Hepatic stellate cell (primary cell): Measurements from ENCODE around the gene RNASE7.

Experiments used
- DNase-seq: peaks from one replicate; pipeline ENCODE4 v3.0.0; 2011; ENCODE audit warnings: low spot score

RNASE7 gene

DNA sequence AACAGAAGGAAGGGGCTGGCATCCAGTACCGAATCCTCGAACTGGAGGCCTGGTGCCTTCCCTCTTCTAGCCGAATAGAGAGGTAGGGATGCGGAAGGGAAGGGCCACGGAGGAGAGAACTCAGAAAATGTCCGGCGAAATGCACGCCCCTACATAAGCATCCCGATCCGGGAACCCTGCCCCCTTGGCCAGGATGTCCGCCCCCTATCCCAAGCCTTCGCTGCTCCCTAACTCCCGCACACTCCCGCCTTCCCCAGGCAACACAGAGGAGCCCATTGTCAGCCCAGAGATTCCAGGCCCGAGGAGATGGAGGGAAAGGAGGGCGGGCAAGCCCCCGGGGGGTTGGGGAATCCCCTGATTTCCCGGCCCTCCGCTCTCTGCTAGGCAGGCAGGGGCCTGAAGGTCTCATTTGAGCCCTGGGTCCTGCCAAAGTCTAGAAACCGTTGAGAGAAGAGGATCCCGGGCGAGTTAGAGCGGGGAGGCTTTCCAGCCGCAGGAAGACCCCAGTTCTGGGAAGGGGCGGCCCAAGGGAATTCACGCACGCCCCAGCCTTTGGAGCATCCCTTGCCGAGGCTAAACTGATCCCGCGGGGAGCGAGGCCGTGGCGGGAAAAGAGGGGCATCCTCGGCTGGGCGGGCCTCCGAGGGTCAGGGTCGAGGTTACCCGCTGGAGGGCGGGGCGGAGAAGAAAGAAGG is 27.4 kb downstream of the RNASE7 start:
- peak; percentile 41 for DNase-seq

DNA sequence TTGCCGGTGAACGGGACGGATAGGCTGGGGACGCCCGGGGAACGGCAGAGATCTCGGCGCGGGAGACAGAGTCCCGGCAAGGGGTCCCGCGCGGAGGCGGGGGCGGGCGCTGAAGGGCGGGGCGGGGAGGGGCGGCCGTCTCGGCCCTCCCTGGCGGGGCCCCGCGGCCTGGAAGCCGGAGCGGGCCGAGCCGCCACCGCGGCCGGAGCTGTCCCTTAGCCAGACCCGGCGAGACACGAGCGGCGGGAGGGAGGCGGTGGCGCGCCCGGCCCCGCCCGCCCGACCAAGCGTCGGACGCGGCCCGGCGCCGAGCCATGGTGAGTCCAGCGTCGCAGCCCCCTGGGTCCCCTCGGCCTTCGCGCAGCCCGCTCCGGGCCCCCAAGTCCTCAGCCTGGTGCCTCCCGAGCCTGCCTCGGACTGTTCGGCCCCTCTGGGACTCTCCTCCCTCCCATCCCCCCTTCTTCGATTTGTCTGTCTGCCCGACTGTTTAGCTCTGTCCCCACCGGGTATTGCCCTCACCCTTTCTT is 28.0 kb downstream of the RNASE7 start, which contains the start of gene ARHGEF40:
Gene ARHGEF40 (plus strand): TSS at position 222 of the 527 bp plus-strand sequence. CDS start 93 bp downstream, at position 315.
- DNase-seq, result peak; percentile 70

DNA sequence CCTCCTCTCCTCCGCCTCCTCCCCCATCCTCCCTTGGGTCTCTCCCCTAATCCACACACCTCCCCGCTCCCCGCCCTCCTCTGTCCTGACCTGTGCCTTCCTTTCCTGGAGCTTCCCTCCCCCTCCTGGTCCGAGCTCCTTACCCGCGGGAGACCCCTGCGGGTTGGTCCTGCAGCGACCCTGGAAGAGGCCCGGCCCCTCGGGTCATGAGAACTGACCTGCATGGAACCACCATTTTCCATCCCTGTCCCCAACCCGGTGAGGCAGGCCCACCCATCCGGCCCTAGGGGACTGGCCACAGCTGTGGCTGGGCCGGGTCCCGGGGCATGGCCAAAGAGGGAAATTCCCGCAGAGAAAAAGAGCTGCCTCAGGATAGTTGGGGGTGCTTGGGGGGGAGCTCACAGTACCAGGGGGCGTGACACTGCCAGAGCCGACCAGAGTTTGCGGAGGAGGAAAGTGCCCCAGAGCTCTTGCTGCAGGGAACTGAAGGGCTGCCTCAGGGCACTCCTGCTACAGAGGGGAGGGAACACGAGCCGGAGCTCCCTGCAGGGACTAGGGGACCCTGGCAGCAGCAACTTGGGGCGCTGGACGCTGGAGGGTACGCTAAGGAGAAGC is 28.6 kb downstream of the RNASE7 start:
- peak; percentile 68 for DNase-seq

DNA sequence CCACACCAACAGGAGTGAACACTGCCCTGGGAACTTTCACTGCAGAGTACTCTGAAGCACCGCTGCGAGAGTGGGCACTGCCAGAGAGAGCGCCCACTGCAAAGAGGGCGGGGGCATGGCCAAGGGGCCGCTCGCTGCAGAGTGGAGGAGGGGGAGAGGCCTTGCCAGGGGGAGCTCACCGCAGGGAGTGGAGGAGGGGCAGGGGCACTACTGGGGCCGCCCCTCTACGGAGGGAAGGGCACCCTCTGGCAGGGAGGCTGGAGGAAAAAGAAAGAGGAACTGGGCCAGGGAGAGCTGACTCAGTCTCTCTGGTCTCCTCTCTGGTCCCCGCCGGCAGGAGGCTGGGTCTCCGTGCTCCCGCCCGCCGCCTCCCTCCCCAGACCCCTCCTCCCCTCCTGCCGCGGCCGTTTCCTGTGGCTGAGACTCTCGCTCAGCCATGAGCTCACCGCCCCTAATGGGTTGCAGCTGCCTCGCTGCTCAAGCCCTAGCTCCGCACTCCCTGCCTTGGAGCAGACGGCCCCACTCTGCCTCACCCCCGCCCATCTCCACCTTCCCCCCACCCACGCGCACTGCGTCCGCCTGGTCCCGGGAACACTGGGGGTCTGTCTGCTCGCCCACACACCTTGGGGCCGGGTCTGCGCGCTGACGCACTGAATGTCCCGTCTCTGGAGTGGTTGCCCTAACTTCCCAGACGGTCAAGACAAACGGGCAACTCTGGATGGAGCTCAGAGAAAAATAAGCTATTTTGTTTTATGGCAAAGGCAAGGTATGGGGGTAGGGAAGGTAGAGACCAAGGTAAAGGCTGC is 29.3 kb downstream of the RNASE7 start:
- peak; percentile 92 for DNase-seq

DNA sequence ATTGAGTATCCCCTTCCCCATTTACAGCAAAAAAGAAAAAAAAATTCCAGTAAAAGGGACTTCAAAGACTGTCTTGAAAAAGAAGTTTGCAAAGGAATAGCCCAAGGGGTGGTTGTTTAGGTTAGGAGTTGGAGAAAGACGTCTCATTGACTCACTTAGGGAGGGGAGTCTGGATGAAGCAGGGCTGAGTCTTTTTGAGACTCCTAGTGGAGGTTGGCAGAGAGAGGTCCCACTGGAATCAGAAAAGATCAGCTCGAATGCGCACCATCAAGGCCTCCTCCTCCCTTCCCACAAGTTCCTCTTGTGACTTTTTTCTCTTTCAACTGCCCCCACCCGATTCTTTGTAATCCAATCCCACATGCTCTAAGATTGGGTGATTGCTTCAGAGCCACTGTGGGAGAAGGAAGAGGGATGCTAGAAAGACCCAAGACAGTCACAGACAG is 29.9 kb downstream of the RNASE7 start:
- peak; percentile 80 for DNase-seq

DNA sequence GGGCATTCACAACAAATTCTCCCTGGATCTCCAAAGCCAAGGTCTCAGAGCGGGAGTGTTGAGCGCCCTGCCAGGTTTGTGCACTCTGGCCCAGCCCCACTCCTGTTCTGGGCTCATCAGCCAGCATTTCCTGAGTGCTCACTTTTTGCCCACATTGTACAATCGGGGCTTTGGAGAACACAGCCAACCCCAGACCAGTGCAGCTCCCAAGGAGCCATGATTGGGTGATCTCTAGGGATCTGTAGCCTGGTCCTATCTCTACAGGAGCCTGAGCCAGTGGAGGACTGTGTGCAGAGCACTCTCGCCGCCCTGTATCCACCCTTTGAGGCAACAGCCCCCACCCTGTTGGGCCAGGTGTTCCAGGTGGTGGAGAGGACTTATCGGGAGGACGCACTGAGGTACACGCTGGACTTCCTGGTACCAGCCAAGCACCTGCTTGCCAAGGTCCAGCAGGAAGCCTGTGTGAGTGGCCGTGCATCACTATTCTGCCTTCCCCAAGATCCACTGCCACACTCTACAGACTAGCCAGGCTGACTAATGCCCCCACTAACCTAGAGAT is 30.7 kb downstream of the RNASE7 start:
- DNase-seq, result no peak

DNA sequence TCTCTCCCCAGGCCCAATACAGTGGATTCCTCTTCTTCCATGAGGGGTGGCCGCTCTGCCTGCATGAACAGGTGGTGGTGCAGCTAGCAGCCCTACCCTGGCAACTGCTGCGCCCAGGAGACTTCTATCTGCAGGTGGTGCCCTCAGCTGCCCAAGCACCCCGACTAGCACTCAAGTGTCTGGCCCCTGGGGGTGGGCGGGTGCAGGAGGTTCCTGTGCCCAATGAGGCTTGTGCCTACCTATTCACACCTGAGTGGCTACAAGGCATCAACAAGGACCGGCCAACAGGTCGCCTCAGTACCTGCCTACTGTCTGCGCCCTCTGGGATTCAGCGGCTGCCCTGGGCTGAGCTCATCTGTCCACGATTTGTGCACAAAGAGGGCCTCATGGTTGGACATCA is 31.8 kb downstream of the RNASE7 start:
- no peak for DNase-seq

DNA sequence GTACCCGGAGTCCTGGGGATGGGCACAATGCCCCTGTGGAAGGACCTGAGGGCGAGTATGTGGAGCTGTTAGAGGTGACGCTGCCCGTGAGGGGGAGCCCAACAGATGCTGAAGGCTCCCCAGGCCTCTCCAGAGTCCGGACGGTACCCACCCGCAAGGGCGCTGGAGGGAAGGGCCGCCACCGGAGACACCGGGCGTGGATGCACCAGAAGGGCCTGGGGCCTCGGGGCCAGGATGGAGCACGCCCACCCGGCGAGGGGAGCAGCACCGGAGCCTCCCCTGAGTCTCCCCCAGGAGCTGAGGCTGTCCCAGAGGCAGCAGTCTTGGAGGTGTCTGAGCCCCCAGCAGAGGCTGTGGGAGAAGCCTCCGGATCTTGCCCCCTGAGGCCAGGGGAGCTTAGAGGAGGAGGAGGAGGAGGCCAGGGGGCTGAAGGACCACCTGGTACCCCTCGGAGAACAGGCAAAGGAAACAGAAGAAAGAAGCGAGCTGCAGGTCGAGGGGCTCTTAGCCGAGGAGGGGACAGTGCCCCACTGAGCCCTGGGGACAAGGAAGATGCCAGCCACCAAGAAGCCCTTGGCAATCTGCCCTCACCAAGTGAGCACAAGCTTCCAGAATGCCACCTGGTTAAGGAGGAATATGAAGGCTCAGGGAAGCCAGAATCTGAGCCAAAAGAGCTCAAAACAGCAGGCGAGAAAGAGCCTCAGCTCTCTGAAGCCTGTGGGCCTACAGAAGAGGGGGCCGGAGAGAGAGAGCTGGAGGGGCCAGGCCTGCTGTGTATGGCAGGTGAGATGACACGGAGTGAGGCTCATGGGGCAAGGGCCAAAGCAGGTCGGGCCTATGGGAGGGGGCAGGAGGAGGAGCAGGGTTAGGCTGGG is 32.5 kb downstream of the RNASE7 start:
- no peak for DNase-seq

DNA sequence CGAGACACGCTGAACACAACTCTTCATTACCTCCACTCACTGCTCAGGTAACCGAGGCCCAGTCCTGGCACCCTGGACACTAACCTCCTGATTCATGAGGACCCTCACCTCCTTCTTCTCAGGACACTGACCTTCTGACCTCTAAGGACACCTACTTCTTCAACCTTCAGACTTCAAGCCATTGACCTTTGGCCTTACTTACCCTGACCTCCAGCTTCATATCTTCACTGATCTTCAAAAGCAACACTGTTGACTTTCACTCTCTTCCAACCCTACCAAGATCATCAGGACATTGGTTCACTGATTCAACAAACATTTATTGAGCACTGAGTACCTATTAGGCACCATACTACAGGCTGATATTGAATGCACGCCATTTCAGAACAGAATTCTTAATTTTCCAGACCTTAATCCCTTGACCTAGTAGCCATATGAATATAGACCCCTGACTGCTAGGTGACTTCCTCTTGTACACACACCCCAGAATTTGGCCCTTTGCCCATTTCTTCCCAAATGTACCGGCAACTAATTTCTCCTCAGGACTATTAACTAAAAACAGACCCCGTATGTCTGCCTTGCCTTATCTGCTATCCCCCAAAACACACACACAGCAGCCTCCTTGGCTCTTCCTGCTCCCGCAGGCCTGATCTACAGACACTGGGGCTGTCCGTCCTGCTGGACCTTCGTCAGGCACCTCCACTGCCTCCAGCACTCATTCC is 33.7 kb downstream of the RNASE7 start:
- no peak for DNase-seq

DNA sequence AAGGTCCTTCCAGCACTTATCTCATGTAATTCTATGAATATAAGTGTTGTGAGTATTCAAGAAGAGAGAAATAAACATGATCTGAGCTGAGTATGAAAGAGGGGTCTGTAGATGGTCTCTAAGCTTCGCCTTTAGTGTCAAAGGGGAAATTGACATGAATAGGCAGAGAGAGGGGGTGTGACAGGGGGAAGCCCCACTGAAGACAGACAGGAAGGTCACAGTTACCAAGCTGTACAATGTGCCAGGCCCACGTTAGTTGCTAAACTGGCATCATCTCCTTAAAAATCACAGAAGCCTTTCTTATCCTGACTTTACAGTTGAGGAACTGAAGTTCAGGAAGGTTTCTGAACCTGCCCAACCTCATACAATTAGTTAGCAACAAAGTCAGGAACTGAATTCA is 35.5 kb downstream of the RNASE7 start:
- DNase-seq, result no peak

DNA sequence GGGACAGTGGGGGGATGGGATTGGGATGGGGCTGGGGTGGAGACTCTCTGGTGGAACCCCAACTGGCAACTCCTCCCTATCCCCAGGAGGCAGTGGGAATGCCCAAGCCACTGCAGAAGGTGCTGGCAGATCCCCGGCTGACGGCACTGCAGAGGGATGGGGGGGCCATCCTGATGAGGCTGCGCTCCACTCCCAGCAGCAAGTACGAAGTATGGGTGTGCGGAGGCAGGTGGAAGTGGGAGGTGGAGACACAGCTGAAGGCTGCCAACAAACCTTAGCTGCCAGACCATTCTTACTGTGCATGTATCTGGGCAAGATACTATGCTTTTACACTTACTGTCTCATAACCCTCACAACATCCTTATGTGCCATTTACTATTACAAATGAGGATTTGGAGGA is 36.1 kb downstream of the RNASE7 start:
- DNase-seq, result no peak

DNA sequence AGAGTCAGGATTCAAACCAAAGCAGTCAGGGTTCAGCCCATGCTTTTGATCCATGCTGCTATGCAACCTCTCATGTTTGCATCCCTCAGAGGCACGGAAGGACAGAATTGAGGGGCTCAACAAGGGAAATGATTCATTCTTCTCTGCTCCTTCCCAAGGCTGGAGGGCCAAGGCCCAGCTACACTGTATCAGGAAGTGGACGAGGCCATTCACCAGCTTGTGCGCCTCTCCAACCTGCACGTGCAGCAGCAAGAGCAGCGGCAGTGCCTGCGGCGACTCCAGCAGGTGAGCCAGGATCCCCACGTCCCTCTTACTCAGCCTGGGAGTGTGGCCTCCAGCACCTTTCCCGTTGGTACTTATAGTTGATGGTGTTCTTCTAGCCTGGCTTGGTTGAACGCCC is 36.6 kb downstream of the RNASE7 start:
- DNase-seq, result no peak

DNA sequence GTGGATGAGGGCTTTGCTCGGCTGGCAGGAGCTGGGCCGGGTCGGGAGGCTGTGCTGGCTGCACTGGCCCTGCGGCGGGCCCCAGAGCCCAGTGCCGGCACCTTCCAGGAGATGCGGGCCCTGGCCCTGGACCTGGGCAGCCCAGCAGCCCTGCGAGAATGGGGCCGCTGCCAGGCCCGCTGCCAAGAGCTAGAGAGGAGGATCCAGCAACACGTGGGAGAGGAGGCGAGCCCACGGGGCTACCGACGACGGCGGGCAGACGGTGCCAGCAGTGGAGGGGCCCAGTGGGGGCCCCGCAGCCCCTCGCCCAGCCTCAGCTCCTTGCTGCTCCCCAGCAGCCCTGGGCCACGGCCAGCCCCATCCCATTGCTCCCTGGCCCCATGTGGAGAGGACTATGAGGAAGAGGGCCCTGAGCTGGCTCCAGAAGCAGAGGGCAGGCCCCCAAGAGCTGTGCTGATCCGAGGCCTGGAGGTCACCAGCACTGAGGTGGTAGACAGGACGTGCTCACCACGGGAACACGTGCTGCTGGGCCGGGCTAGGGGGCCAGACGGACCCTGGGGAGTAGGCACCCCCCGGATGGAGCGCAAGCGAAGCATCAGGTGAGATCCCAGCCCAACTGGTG is 39.5 kb downstream of the RNASE7 start:
- DNase-seq, result no peak

DNA sequence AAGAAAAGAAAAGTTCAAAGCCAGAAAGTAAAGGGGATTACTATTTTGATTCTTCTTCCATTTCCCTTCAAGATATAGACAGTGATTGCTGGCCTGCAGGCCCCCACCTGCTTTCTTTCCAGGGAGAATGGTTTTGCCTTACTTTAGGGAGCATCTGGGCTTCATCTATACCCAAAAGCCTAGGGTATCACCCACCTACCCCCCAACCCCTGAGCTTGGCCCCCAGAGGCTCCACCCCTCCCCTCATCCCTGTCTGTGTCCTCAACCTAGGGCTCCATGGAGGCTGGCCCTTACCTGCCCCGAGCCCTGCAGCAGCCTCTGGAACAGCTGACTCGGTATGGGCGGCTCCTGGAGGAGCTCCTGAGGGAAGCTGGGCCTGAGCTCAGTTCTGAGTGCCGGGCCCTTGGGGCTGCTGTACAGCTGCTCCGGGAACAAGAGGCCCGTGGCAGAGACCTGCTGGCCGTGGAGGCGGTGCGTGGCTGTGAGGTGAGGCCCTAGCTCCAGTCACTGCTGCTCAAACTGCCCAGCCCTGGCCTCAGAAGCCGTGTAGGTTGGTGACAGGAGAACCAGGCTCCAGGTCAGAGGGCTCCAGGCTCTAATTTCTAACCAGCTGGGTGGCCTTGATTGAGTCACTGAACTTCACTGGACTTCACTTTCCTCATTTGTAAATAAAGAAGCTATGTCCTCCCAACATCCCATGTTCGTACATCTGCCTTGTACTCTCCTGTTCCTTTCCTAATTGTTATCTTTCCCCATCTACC is 41.6 kb downstream of the RNASE7 start:
- DNase-seq, result no peak

DNA sequence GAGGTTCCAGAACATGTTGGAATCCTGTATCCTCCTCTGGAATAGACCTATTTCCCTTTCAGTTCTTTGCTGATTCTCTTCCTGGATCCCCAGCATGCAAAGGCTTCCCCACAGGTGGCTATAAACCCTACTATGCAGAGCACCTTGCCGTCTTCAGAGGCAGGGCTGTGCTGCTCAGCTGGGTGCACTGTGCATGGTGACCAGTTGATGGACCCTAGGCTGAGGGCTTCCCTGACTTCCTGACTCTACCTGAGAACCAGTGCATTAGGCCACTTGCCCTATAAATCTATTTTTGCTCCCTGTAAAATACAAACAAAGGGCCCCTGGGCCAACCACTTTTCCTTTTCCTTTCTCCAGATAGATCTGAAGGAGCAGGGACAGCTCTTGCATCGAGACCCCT is 42.2 kb downstream of the RNASE7 start:
- no peak for DNase-seq

DNA sequence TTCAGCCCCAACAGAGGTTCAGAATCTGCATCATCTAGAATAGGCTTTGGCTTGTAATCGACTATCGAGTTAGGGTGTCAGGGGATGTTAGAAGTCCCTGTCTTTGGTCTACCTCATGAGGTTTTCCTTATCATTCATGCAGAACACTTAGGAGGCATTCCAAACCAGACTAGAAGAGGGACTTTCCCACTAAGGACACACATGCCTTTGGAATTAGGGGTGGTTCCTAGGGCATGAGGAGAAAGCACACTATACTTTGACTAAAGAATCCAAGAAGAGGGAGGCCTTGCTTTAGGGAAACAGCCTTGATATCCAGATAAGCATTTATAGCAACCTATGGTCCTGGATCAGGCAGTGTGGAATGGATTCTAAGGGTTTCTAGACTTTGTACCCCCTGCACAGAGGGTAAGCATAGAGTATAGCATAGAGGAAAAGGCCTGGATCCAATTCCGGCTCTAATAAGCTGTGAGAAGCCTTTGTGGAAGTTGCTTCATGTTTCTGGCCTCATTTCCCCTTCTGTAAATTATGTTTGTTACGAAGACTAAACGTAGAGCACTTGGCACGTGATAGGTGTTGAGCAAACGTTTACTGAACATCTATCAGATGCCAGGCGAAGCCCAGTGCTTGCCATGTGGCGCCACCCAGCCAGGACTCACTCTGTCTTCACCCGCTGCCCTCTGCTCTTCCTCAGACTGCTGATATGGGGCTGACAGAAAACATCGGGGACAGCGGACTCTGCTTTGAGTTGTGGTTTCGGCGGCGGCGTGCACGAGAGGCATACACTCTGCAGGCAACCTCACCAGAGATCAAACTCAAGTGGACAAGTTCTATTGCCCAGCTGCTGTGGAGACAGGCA is 43.1 kb downstream of the RNASE7 start:
- peak; percentile 88 for DNase-seq

DNA sequence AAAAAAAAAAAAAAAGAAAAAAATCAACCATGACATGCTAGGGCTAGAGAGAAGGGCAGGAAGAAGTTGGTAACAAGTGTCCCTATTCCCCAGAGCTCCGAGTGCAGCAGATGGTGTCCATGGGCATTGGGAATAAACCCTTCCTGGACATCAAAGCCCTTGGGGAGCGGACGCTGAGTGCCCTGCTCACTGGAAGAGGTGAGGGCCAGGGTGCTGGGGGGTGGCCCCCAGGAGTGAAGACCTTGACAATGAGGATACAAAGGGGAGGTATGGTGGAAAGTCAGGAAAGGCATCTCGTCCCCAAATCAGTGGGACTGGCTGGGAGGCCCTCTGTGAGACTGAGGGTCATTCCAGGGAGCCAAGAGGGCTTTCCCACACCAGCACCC is 44.7 kb downstream of the RNASE7 start:
- DNase-seq, result no peak

DNA sequence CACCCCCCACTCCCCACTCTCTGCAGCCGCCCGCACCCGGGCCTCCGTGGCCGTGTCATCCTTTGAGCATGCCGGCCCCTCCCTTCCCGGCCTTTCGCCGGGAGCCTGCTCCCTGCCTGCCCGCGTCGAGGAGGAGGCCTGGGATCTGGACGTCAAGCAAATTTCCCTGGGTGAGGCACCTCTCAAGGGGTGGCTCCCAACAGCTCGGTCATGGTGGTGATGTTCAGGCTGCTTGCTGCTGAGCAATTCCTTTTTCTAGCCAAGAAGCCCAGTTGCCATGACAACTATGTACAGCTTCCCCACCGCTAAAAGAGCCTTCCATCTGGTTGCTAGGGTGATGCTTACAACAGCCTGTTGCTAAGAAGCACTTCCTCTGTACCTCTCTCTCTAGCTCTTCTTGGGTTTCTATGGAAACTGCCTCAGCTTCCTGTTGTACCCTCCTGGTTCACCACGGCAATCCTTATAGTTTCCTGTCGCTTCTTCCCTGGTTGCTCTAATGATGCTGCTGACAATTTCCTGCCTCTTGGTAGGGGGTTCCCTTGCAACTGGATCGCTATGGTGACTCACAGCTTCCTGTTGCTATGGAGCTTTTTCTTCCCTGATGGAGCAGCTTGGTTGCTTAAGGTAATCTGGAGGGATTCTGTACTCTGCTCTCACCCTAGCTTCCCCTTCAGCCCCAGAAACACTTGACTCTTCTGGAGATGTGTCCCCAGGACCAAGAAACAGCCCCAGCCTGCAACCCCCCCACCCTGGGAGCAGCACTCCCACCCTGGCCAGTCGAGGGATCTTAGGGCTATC is 45.3 kb downstream of the RNASE7 start:
- peak; percentile 92 for DNase-seq
